ENCODE results near the gene WASL.

DNA sequence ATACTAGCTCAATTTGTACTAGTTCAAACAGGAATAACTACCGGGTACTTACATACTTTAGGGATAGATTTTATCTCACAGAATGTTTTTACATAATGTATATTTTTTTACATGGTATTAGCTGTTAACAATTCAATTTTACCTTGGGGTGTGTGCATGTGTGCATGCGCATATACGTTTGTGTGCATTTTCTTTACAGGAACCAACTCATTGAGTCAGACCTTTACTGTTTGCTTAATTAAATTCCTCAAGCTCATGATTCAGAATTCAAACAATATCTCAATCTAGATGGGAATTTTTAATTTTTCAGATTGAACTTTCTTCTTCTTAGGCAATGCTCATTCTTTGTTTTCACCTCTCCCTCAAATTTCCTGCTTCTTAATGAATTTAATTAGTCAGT lies 24.7 kb upstream of the WASL start:
- TF ChIP-seq, protein P1, sequence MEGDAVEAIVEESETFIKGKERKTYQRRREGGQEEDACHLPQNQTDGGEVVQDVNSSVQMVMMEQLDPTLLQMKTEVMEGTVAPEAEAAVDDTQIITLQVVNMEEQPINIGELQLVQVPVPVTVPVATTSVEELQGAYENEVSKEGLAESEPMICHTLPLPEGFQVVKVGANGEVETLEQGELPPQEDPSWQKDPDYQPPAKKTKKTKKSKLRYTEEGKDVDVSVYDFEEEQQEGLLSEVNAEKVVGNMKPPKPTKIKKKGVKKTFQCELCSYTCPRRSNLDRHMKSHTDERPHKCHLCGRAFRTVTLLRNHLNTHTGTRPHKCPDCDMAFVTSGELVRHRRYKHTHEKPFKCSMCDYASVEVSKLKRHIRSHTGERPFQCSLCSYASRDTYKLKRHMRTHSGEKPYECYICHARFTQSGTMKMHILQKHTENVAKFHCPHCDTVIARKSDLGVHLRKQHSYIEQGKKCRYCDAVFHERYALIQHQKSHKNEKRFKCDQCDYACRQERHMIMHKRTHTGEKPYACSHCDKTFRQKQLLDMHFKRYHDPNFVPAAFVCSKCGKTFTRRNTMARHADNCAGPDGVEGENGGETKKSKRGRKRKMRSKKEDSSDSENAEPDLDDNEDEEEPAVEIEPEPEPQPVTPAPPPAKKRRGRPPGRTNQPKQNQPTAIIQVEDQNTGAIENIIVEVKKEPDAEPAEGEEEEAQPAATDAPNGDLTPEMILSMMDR (IDR thresholded peaks at IDR 0.05 in 2 of 3, conservative IDR thresholded peaks at IDR 0.05 in 1 of 3; ENCODE audit: control insufficient read depth in 2 of 3, extremely low read depth in 1 of 3, insufficient read depth in 1 of 3, low read depth in 3 of 3, low read length in 3 of 3), result no peak
- TF ChIP-seq E2F4 (IDR thresholded peaks at IDR 0.05; ENCODE audit: low read depth, low read length) (no peak), EZH2 (IDR thresholded peaks at IDR 0.05; ENCODE audit: borderline replicate concordance, control insufficient read depth, low read depth, low read length) (no peak), SUZ12 (IDR thresholded peaks at IDR 0.05; ENCODE audit: unreplicated experiment) (no peak), BACH1 (IDR thresholded peaks at IDR 0.05; ENCODE audit: borderline replicate concordance) (no peak), IRF5 (IDR thresholded peaks at IDR 0.05; ENCODE audit: borderline replicate concordance) (no peak), NKRF (conservative IDR thresholded peaks at IDR 0.05) (no peak), SRF (IDR thresholded peaks at IDR 0.05; ENCODE audit: low read depth in 2 of 2, low read length in 2 of 2) (no peak)
